ENCODE measurements around the gene FSTL5.

FSTL5 gene

GRCh38 chr4:162059656-162060055, 104.1 kb downstream of the FSTL5 start:
- in situ Hi-C loops (cut with HindIII; ENCODE audit: low sequenced_read_pairs), result no loop called here
- no peak overlapping the region for H3K4me3 ChIP-seq (ENCODE audit: low read depth, low read length)
- no peak for TF ChIP-seq CTCF (IDR thresholded peaks at IDR 0.05; ENCODE audit: low read depth, low read length, missing control alignments)
- no peak for DNase-seq (ENCODE audit: low read depth)

GRCh38 chr4:162056990-162057389, 106.8 kb downstream of the FSTL5 start:
- no peak overlapping the region for H3K4me3 ChIP-seq (ENCODE audit: low read depth, low read length)
- no peak for DNase-seq (ENCODE audit: low read depth)
- TF ChIP-seq CTCF (IDR thresholded peaks at IDR 0.05; ENCODE audit: low read depth, low read length, missing control alignments), result no peak
- in situ Hi-C loops (cut with HindIII; ENCODE audit: low sequenced_read_pairs), result no loop called here

GRCh38 chr4:162046135-162046534, 117.7 kb downstream of the FSTL5 start:
- in situ Hi-C loops (cut with HindIII; ENCODE audit: low sequenced_read_pairs), result no loop called here
- TF ChIP-seq CTCF (IDR thresholded peaks at IDR 0.05; ENCODE audit: low read depth, low read length, missing control alignments), result no peak
- H3K4me3 ChIP-seq (ENCODE audit: low read depth, low read length), result no peak overlapping the region
- DNase-seq (ENCODE audit: low read depth), result no peak

- no peak for DNase-seq (ENCODE audit: low read depth)
- in situ Hi-C loops (cut with HindIII; ENCODE audit: low sequenced_read_pairs), result no loop called here
- no peak for TF ChIP-seq CTCF (IDR thresholded peaks at IDR 0.05; ENCODE audit: low read depth, low read length, missing control alignments)
- no peak overlapping the region for H3K4me3 ChIP-seq (ENCODE audit: low read depth, low read length)
These were observed 125.7 kb downstream of the FSTL5 start for GRCh38 chr4:162038112-162038511.

GRCh38 chr4:162017863-162018262, 145.9 kb downstream of the FSTL5 start:
- in situ Hi-C loops (cut with HindIII; ENCODE audit: low sequenced_read_pairs), result no loop called here
- no peak overlapping the region for H3K4me3 ChIP-seq (ENCODE audit: low read depth, low read length)
- no peak for TF ChIP-seq CTCF (IDR thresholded peaks at IDR 0.05; ENCODE audit: low read depth, low read length, missing control alignments)
- no peak for DNase-seq (ENCODE audit: low read depth)

- TF ChIP-seq CTCF (IDR thresholded peaks at IDR 0.05; ENCODE audit: low read depth, low read length, missing control alignments), result no peak
- H3K4me3 ChIP-seq (ENCODE audit: low read depth, low read length), result no peak overlapping the region
- no peak for DNase-seq (ENCODE audit: low read depth)
- in situ Hi-C loops (cut with HindIII; ENCODE audit: low sequenced_read_pairs), result no loop called here
These were observed 146.8 kb downstream of the FSTL5 start for GRCh38 chr4:162016991-162017390.

- H3K4me3 ChIP-seq (ENCODE audit: low read depth, low read length), result no peak overlapping the region
- TF ChIP-seq CTCF (IDR thresholded peaks at IDR 0.05; ENCODE audit: low read depth, low read length, missing control alignments), result no peak
- in situ Hi-C loops (cut with HindIII; ENCODE audit: low sequenced_read_pairs), result no loop called here
- no peak for DNase-seq (ENCODE audit: low read depth)
These were observed 147.6 kb downstream of the FSTL5 start for GRCh38 chr4:162016219-162016618.
